GM12872 (cell line): ENCODE measurements around the gene POMP.

Experiments
- CTCF ChIP-seq: IDR thresholded peaks from 3 replicates; pipeline ENCODE4 v1.5.1; 2011; ENCODE audit warnings: low read depth, mild to moderate bottlenecking, low read length, moderate library complexity; ENCODE audit not compliant: insufficient read depth

Gene POMP

GRCh38 chr13:28658796-28659620, at the start of gene POMP:
TSS of gene POMP (plus strand) at chr13:28659130. CDS start at chr13:28659185, 55 bp downstream.
- no peak for TF ChIP-seq CTCF

- TF ChIP-seq CTCF, result no peak
Measured at GRCh38 chr13:28609381-28609780, 49.5 kb upstream of the POMP start.

- TF ChIP-seq CTCF, result no peak
Measured at GRCh38 chr13:28609926-28610325, 49.0 kb upstream of the POMP start.

GRCh38 chr13:28610996-28611395, 47.9 kb upstream of the POMP start:
- TF ChIP-seq CTCF, result no peak

- TF ChIP-seq CTCF, result no peak
Measured at GRCh38 chr13:28611654-28612131, 47.2 kb upstream of the POMP start.

- no peak for TF ChIP-seq CTCF
Measured at GRCh38 chr13:28613562-28613961, 45.4 kb upstream of the POMP start.

GRCh38 chr13:28615916-28616446, 42.9 kb upstream of the POMP start:
- no peak for TF ChIP-seq CTCF
